ENCODE results near the gene MAFG.
A peak's percentile ranks its signal among the peaks of the same experiment; 100 is the strongest.

Gene MAFG

DNA sequence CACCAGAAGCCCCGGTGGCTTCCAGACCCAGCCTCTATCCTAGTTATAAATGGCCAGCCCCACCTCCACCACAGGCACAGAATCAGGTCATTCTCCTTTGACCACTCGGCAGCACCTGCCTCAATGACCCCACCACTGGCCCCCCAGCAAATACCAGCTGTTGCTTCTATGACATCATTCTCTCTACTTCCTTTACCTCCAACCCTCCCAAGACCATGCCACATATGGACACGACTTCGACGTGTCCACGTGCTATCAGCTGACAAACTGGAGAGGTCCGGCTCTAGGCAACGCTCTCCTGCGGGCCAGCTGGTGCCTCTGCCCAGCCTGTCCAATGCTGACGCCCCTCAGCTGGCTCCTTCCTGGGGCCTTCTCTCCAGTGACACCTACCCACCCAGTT, 42.1 kb downstream of the MAFG start:
- TF ChIP-seq, protein P1, sequence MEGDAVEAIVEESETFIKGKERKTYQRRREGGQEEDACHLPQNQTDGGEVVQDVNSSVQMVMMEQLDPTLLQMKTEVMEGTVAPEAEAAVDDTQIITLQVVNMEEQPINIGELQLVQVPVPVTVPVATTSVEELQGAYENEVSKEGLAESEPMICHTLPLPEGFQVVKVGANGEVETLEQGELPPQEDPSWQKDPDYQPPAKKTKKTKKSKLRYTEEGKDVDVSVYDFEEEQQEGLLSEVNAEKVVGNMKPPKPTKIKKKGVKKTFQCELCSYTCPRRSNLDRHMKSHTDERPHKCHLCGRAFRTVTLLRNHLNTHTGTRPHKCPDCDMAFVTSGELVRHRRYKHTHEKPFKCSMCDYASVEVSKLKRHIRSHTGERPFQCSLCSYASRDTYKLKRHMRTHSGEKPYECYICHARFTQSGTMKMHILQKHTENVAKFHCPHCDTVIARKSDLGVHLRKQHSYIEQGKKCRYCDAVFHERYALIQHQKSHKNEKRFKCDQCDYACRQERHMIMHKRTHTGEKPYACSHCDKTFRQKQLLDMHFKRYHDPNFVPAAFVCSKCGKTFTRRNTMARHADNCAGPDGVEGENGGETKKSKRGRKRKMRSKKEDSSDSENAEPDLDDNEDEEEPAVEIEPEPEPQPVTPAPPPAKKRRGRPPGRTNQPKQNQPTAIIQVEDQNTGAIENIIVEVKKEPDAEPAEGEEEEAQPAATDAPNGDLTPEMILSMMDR (IDR thresholded peaks at IDR 0.05; ENCODE audit: insufficient read depth, low read depth, low read length, missing control alignments) = no peak
- H3K4me3 ChIP-seq (ENCODE audit: low read depth, low read length) = no peak overlapping the region
- no peak for DNase-seq (ENCODE audit: low read depth)

GRCh38 chr17:81884968-81885367, 42.6 kb downstream of the MAFG start:
- TF ChIP-seq, protein P1 (IDR thresholded peaks at IDR 0.05; ENCODE audit: insufficient read depth, low read depth, low read length, missing control alignments) = no peak
- H3K4me3 ChIP-seq (ENCODE audit: low read depth, low read length) = no peak overlapping the region
- DNase-seq (ENCODE audit: low read depth) = no peak

- TF ChIP-seq, protein P1 (IDR thresholded peaks at IDR 0.05; ENCODE audit: insufficient read depth, low read depth, low read length, missing control alignments) = no peak
- H3K4me3 ChIP-seq (ENCODE audit: low read depth, low read length) = no peak overlapping the region
- DNase-seq (ENCODE audit: low read depth) = no peak
Measured at GRCh38 chr17:81884520-81884919, 43.0 kb downstream of the MAFG start.

DNA sequence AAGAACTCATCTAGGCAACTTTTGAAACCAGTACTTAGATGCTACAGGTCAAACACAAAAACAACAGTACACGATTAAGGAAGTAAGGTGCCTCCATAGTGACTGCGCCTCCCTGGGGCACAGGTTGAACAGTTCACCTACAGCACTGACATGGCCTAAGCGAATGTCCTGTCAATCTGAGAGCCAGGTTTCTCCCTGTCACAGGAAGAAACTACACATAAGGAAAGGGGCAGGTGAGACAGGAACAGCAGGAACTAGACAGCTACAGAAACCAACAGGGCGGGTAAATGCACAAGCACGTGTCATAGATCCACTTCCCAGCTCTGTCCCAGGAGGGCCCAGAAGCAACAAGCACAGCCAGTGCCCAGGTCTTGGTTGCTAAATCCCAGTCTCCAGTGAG, 48.4 kb downstream of the MAFG start:
- TF ChIP-seq, protein P1 (IDR thresholded peaks at IDR 0.05; ENCODE audit: insufficient read depth, low read depth, low read length, missing control alignments) = no peak
- no peak for DNase-seq (ENCODE audit: low read depth)
- H3K4me3 ChIP-seq (ENCODE audit: low read depth, low read length) = no peak overlapping the region

DNA sequence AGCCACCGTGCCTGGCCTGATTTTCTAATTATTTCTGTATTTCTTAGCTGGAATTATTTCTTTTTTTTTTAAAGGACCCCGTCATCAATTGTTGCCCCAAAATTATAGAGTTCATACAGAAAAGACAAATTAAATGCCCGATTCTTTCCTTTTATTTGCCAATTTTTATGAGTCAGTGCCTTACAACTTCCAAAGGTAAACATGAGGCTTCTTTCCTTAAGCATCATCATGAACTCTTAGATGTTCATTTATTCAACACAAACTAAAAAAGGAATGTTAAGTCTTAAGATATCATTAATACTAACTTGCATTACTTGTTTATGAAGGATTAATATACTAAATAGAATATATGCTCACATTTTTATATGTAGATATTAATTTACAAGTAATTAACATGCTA, 49.2 kb downstream of the MAFG start:
- no peak for DNase-seq (ENCODE audit: low read depth)
- H3K4me3 ChIP-seq (ENCODE audit: low read depth, low read length) = no peak overlapping the region
- TF ChIP-seq, protein P1 (IDR thresholded peaks at IDR 0.05; ENCODE audit: insufficient read depth, low read depth, low read length, missing control alignments) = no peak

- TF ChIP-seq, protein P1 (IDR thresholded peaks at IDR 0.05; ENCODE audit: insufficient read depth, low read depth, low read length, missing control alignments) = no peak
- H3K4me3 ChIP-seq (ENCODE audit: low read depth, low read length) = no peak overlapping the region
- DNase-seq (ENCODE audit: low read depth) = no peak
Measured at GRCh38 chr17:81877569-81877968, 50.0 kb downstream of the MAFG start.

GRCh38 chr17:81871387-81872230, 55.9 kb downstream of the MAFG start:
- TF ChIP-seq, protein P1 (IDR thresholded peaks at IDR 0.05; ENCODE audit: insufficient read depth, low read depth, low read length, missing control alignments) = peak; percentile 34
- peak; percentile 96 for DNase-seq (ENCODE audit: low read depth)
- H3K4me3 ChIP-seq (ENCODE audit: low read depth, low read length) = peak overlapping the region; percentile 99
